Sigmoid colon (tissue), 4 donors: ENCODE results near the gene RNASEL.

Experiments
- POLR2A ChIP-seq, 2 donors: fragments of 450-650 bp; IDR thresholded peaks; one replicate each; pipeline ENCODE4 v1.6.1; 2016; ENCODE audit warnings: antibody characterized with exemption in 2 of 2, mild to moderate bottlenecking in 2 of 2, moderate library complexity in 2 of 2
- POLR2AphosphoS5 ChIP-seq, 4 donors: sonication (generic); formaldehyde crosslinking; IDR thresholded peaks; one replicate each; pipeline ENCODE4 v1.6.1; 2017; ENCODE audit warnings: antibody characterized with exemption in 4 of 4
- TF ChIP-seq, protein P1 (sequence below), 4 experiments: fragments of 450-650 bp in 3 of 4; fragments of 200-600 bp in 1 of 4; IDR thresholded peaks; one replicate each; pipeline ENCODE4 v1.5.1; 2016 to 2019; ENCODE audit warnings: antibody characterized with exemption in 4 of 4, mild to moderate bottlenecking in 3 of 4, moderate library complexity in 2 of 4

DNA sequence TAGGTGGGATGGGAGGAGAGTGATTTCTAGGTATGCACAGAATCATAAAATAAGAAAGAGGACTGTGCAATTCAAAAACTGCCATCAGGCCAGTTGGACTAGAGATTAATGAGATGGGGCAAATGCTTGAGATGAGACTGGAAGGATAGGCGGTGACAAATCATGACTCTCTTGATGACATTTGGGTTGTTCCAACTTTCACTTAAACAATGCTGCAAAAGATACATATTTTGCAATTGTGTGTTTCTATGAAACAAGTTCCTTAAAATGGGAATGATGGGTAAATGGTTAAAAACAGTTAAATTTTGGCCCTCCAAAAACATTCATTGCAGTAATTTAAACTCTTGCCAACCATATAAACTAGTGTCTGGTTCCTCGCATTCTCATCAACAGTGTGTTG, 55.2 kb downstream of the RNASEL start:
- TF ChIP-seq, protein P1, sequence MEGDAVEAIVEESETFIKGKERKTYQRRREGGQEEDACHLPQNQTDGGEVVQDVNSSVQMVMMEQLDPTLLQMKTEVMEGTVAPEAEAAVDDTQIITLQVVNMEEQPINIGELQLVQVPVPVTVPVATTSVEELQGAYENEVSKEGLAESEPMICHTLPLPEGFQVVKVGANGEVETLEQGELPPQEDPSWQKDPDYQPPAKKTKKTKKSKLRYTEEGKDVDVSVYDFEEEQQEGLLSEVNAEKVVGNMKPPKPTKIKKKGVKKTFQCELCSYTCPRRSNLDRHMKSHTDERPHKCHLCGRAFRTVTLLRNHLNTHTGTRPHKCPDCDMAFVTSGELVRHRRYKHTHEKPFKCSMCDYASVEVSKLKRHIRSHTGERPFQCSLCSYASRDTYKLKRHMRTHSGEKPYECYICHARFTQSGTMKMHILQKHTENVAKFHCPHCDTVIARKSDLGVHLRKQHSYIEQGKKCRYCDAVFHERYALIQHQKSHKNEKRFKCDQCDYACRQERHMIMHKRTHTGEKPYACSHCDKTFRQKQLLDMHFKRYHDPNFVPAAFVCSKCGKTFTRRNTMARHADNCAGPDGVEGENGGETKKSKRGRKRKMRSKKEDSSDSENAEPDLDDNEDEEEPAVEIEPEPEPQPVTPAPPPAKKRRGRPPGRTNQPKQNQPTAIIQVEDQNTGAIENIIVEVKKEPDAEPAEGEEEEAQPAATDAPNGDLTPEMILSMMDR (IDR thresholded peaks at IDR 0.05): no peak
- TF ChIP-seq POLR2AphosphoS5 (IDR thresholded peaks at IDR 0.05) (no peak), POLR2A (IDR thresholded peaks at IDR 0.05) (no peak)
